Effector CD4-positive, alpha-beta T cell (primary cell): ENCODE results near the gene NDUFS4.
"Not testable (repeated sequence)": the region's sequence is repeated elsewhere in the genome, so short reads cannot be mapped to it uniquely, and the experiment has no call there.

Experiments used
- DNase-seq: peaks from one replicate; pipeline ENCODE4 v3.0.0-alpha.2; 2020

NDUFS4 gene

DNA sequence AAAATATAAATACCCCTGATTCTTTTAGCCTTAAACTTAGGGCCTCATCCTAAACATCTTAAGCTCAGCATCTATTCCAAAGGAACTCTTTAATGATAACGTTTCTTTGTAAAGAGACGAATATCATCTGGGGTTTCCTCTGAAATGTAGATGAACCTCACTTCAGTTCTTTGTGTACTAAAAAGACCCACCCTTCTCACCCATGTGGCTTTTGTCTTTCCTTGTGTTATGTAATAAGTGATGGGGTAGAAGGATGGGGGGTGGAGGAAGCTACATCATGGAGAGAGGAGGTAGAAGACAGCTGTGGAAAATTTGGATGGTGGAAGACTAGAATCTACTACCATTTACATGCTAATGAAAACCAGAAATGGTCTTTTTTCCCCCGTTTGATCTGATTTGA, 111.0 kb downstream of the NDUFS4 start:
- DNase-seq: no peak

GRCh38 chr5:53674121-53674520, 113.7 kb downstream of the NDUFS4 start:
- no peak for DNase-seq

GRCh38 chr5:53677632-53678031, 117.2 kb downstream of the NDUFS4 start:
- DNase-seq: no peak

DNA sequence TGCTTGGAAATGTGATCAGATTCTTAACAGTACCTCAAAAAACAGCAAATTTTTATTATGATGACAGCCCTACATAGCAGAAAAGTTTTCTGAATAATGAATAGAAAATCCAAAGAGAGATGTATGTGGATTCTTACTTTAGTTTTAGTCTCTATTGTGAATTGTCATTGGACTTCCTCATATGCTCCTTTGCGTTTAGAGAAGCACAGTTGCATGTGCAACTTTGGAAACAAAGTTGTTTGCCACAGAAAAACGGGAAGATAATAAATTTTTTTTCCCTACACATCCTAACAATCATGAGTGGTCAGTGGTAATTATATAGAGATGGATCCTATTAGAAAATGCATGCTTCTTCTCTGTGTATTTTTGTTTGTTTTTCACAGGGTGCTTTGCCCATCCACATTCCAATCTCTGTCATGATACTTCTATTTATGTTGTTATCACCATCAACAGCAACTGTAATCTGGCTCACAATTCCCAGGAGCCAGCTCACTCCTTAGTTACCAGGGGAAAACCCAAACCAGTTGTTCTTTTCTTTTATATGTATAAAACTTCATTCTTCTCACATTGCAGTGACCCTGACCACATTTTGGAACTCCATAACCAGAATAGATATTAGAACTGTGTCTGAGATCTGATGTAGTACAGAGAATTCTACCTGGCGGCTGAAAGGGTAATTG, 118.7 kb downstream of the NDUFS4 start:
- no peak for DNase-seq

DNA sequence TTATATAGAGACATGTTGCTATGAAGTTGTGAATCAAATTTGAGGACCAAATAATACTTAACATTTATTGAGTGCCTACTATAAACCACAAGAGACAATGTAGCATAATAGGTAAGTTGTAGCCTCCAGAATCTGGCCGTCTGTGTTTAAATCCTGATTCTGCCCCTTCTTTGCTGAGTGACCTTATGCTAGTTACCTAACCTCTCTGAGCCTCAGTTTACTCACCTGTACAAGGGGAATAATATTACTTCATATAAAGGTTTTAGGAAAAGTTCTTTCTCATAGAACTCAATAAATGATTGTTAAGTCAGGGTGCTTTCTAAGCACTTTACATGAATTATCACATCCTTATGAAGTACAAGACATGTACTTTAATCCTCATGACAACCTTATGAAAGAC, 120.6 kb downstream of the NDUFS4 start:
- no peak for DNase-seq

GRCh38 chr5:53691014-53691413, 130.6 kb downstream of the NDUFS4 start:
- no peak for DNase-seq

DNA sequence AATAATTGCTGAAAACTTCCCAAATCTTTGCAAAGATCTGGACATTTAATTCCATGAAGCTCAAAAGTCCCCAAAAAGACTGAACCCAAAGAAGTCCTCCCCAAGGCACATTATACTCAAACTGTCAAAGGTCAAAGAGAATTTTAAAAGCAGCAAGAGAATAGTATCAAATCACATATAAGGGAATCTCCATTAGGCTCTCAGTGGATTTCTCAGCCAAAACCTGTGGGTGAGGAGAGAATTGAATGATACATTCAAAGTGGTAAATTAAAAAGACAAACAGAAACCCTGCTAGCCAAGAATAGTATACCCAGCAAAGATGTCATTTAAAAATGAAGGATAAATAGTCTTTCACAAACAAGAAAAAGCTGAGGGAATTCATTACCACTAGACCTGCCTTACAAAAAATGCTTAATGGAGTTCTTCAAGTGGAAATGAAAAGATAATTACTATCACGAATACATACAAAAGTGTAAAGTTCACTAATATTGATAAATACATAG, 134.1 kb downstream of the NDUFS4 start:
- DNase-seq: no peak

DNA sequence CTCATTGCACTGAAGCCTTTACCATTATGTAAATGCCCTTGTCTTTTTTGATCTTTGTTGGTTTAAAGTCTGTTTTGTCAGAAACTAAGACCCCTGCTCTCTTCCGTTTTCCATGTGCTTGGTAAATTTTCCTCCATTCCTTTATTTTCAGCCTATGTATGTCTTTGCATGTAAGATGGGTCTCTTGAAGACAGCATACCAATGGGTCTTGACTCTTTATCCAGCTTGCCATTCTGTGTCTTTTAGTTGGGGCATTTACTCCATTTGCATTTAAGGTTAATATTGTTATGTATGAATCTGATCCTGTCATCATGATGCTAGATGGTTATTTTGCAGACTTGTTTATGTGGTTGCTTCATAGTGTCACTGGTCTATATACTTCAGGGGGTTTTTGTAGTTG, 150.0 kb downstream of the NDUFS4 start:
- not testable (repeated sequence) for DNase-seq

GRCh38 chr5:53712327-53712726, 151.9 kb downstream of the NDUFS4 start:
- no peak for DNase-seq

GRCh38 chr5:53713978-53714666, 153.7 kb downstream of the NDUFS4 start:
- no peak for DNase-seq

GRCh38 chr5:53714667-53715010, 154.2 kb downstream of the NDUFS4 start:
- DNase-seq: no peak

DNA sequence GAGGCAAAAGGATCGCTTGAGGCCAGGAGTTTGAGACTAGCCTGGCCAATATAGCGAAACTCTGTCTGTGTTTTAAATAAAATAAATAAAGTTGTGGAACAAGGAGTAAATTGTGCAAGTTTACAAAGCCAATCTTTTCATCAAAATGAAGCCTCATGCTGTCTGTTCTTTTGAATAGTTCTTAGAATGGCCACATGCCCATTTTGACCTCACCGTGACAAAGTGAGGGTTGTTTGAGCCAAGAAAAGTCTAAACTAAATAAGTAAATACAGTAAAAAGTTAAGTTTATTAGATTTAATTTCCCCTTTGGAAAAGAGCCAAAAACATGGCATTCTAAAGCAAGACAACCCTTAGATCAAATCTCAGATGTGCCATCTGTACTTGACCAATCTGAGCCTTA, 165.7 kb downstream of the NDUFS4 start:
- DNase-seq: no peak

DNA sequence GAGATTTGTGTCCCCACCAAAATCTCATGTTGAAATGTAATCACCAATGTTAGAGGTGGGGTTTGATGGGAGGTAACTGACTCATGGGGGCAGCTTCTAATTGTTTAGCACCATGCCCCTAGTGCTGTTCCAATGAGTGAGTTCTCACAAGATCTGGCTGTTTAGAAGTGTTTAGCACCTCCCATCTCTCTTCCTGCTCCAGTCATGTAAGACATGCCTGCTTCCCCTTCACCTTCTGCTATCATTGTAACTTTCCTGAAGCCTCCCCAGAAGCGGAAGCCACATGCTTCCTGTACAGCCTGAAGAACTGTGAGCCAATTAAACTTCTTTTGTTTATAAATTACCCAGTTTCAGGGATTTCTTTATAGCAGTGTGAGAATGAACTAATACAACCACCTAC, 170.5 kb downstream of the NDUFS4 start:
- DNase-seq: no peak
